NOMO-1 treated with dmso at 0.1 percent for 144 hours (cell line): ENCODE measurements around the gene NR3C2.

Source experiments
- DNase-seq: peaks from one replicate; lab custom pipeline; 2025; ENCODE audit not compliant: unreplicated experiment; lab: John Stamatoyannopoulos, UW

Gene NR3C2

DNA sequence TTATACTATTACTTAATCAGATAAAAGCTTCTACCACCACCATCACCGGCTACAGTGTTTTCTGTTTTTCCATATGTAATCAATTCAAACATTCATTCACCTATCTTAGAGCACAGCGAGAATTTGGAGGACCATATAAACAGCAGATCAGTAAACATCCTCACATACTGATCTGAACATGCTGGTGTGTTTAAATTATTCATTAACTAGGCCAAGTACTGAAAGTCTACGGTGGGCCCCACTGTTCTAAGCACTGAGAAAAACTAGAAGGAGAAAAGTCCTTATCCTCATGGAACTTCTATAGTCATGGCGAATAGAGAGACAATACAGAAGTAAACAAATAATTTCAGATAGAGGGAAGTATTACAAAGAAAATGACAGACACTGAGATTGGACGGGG lies 176.6 kb downstream of the NR3C2 start:
- no peak for DNase-seq

DNA sequence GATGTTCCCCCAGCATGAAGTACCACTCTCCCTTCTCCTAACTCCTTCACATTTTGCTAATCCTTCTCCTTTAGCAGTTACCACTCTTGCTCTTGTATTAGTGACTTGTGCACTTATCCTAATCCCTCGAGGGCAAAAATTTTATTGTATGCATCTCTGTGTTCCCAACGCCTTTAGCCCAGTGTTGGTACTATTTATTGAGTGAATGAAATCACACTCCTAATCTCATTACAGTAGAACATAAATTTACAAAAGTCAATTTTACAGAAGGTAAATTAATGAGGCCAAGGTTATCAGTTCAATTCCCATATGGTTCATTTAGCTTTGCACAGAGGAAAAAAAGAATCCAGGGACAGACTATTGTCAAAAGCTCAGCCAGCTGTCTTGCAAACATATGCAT lies 178.4 kb downstream of the NR3C2 start:
- DNase-seq = no peak

DNA sequence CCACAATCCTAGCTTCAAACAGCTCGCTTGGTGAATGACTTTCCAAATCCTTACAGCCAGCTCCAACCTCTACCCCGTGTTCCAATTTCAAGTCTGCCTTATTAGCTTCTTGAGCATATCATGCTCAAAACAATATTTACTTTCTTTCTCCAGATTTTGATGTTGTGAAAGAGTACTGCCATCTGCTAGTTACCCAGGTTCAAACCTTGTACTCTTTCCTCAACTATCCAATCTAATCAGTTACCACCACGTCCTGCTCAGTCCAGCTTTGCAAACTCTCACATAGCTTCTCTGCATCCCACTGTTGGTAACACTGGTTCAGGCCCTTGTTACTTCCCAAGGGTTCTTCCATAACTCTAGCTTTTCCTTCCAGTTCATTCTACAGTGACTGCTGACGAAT lies 179.1 kb downstream of the NR3C2 start:
- no peak for DNase-seq

GRCh38 chr4:148261848-148262247 lies 180.4 kb downstream of the NR3C2 start:
- DNase-seq = no peak

GRCh38 chr4:148259841-148260240 lies 182.4 kb downstream of the NR3C2 start:
- no peak for DNase-seq

GRCh38 chr4:148258535-148258934 lies 183.7 kb downstream of the NR3C2 start:
- no peak for DNase-seq

- no peak for DNase-seq
Measured at GRCh38 chr4:148255344-148255720, 186.9 kb downstream of the NR3C2 start.

- DNase-seq = no peak
Measured at GRCh38 chr4:148254621-148255343, 187.4 kb downstream of the NR3C2 start.

GRCh38 chr4:148253768-148254167 lies 188.4 kb downstream of the NR3C2 start:
- no peak for DNase-seq

DNA sequence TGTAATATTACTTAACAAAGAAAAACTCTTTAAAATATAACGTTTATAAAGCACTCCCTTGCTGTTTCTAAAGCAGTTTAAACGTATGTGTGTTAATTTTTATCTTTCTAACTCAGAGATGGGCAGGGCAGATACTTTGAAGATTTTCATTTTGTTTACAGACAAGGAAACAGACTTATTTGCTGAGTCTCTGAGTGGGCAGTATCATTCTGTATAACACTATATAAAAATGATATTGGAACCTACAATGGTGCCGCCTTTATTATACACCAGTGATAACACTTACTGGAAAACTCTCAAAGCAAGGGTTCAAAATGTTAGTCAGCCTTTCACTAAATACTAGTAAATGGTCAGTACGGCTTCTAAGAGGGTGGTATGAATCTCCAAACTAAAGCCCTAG lies 193.4 kb downstream of the NR3C2 start:
- no peak for DNase-seq

- no peak for DNase-seq
Measured at GRCh38 chr4:148245015-148245414, 197.2 kb downstream of the NR3C2 start.

GRCh38 chr4:148243837-148244236 lies 198.4 kb downstream of the NR3C2 start:
- DNase-seq = no peak

GRCh38 chr4:148240241-148240640 lies 202.0 kb downstream of the NR3C2 start:
- DNase-seq = no peak

DNA sequence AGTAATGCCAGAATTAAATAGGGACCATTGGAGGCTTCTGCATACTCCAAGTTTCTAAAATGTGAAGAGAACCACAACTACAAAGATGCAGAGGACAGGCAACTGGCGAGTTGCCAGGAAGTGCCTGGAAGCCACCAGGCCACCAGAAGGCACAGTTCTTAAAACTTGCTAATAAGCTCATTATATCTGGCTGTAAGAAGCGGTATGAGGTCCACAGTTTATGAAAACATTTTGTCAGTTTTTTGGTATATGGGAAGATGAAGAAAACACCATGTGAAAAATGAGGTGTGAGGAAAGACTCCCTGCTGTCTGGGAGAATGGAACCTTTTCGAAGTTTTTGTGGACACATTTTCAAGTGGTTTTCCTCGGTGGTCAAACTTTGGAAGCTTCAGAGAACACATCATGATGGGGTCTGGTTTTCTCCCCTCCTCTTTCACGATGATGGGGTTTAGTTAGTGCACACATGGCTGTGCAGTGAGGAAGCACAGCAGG lies 202.7 kb downstream of the NR3C2 start:
- DNase-seq = no peak

- no peak for DNase-seq
Measured at GRCh38 chr4:148238811-148239493, 203.3 kb downstream of the NR3C2 start.

GRCh38 chr4:148238086-148238485 lies 204.1 kb downstream of the NR3C2 start:
- DNase-seq = no peak

DNA sequence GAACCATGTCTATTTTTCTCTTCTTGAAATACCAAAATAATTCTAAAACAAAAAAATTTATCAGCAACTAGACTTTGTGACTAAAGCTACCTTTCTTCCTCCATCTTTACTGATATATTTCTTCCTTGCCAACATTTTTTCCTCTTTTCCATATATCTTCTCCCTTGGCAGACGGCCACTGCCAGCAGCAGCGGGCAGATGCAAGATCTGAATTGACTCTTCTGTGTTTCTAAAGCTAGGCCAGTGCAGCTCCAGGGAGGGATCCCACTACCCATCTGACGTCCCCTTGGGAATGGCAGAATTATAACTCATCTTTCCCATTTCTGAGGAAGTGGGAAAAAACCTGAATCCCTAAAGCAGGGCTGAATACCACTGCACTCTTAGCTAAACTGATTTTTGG lies 206.4 kb downstream of the NR3C2 start:
- no peak for DNase-seq

DNA sequence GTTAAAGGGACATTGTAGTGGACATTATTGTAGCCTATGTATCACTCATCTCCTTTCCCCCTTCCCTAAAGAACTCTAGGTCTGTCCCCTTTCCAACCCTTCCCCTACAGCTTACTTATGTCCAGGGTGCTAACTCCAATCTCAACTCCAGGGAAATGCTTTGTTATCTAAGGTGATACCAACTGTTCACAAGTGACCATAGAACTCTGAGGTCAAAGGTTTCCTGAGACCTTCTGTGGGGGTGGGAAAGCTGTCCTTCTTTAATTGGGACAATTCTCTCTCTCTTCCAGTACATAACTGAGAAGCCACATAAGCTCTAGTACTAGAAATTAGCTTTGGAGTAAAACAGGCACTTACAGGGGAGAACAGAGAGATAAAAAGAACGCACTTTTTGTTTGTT lies 212.4 kb downstream of the NR3C2 start:
- no peak for DNase-seq

GRCh38 chr4:148229028-148229427 lies 213.2 kb downstream of the NR3C2 start:
- DNase-seq = no peak

- no peak for DNase-seq
Measured at GRCh38 chr4:148227147-148227546, 215.1 kb downstream of the NR3C2 start.

DNA sequence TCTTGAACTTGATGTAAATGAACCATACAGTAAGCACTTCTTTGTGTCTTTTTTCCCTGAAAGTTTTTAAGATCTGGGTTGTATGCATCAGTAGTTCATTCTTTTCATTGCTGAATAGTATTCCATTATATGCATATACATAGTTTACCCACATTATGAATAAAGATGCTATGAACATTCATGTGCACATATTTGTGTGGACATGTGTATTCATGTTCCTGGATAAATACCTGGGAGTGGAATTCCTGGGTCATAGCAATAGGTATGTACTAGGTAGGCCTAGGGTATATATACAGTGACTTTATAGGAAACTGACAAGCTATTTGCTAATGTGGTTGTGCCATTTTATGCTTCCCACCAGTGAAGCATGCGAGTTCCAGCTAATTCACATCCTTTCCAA lies 215.9 kb downstream of the NR3C2 start:
- no peak for DNase-seq

- no peak for DNase-seq
Measured at GRCh38 chr4:148225639-148226038, 216.6 kb downstream of the NR3C2 start.

DNA sequence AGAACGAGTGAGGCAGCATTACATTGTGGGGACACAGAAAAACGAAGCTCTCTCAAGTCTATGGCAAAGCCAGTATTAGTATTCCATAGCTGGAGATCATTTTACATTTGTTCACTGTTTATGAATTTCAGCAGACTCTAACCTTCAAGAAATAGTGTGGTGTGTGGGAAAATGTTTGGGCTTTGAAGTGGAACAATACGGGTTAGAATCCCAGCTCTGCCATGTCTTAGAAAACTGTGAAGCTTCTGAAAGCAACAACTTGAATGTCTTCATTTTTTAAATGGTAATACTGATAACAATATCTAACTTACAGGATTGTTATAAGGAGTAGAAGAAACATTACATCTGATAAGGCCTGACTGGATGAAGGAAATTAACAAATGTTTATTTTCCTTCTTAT lies 217.7 kb downstream of the NR3C2 start:
- DNase-seq = no peak
